HuH-7 (cell line): ENCODE data around the gene MYMX.

Experiments
- DNase-seq: peaks from one replicate; pipeline ENCODE4 v3.0.0; 2011; ENCODE audit warnings: low spot score

The MYMX gene

GRCh38 chr6:44250718-44251123, 34.0 kb downstream of the MYMX start:
- no peak for DNase-seq

- DNase-seq = no peak
Measured at GRCh38 chr6:44251576-44252524, 35.1 kb downstream of the MYMX start.

GRCh38 chr6:44253307-44254101, 36.8 kb downstream of the MYMX start:
- no peak for DNase-seq

- DNase-seq = no peak
Measured at GRCh38 chr6:44254191-44255104, 37.7 kb downstream of the MYMX start.

GRCh38 chr6:44255105-44255808, 38.5 kb downstream of the MYMX start:
- no peak for DNase-seq

- DNase-seq = no peak
Measured at GRCh38 chr6:44255871-44256774, 39.4 kb downstream of the MYMX start.

- DNase-seq = no peak
Measured at GRCh38 chr6:44256775-44257024, 40.0 kb downstream of the MYMX start.

GRCh38 chr6:44257025-44257752, 40.5 kb downstream of the MYMX start, which contains the start of gene SLC35B2:
Gene SLC35B2, minus strand, starts transcription at chr6:44257528. Its CDS starts 118 bp downstream, at chr6:44257410.
- peak; percentile 82 for DNase-seq

GRCh38 chr6:44257753-44258324, 41.1 kb downstream of the MYMX start:
- DNase-seq = no peak

- DNase-seq = no peak
Measured at GRCh38 chr6:44258325-44258863, 41.7 kb downstream of the MYMX start.

GRCh38 chr6:44258921-44259320, 42.2 kb downstream of the MYMX start:
- DNase-seq = no peak

- no peak for DNase-seq
Measured at GRCh38 chr6:44260011-44260410, 43.3 kb downstream of the MYMX start.

- DNase-seq = no peak
Measured at GRCh38 chr6:44260451-44261297, 43.9 kb downstream of the MYMX start.

- no peak for DNase-seq
Measured at GRCh38 chr6:44261581-44261980, 44.9 kb downstream of the MYMX start.

GRCh38 chr6:44262467-44263353, 46.0 kb downstream of the MYMX start:
- DNase-seq = no peak

- peak; percentile 63 for DNase-seq
Measured at GRCh38 chr6:44263354-44264100, 46.8 kb downstream of the MYMX start.
